ENCODE data around the gene TMEM8B.
A peak's percentile ranks its signal among the peaks of the same experiment; 100 is the strongest.

TMEM8B gene

GRCh38 chr9:35826071-35826701, 2.8 kb upstream of the TMEM8B start:
- Histone ChIP-seq H3K27me3 (ENCODE audit: control insufficient read depth in 1 of 2, insufficient read depth in 2 of 2, low read length in 2 of 2) (no peaks in the 10 kb centered on the region), H3K27ac (ENCODE audit: low read depth, low read length) (no peak overlapping the region), H3K36me3 (ENCODE audit: control insufficient read depth in 1 of 2, insufficient read depth in 2 of 2, low read length in 2 of 2) (no peaks in the 10 kb centered on the region), H3K4me1 (ENCODE audit: control insufficient read depth in 1 of 2, insufficient read depth in 2 of 2, low read length in 2 of 2) (peaks cover 14 to 18% of the 10 kb centered on the region in 2 donors), H3K9ac (ENCODE audit: low read depth in 1 of 2, low read length in 2 of 2) (no peak overlapping the region), H3K9me3 (ENCODE audit: control insufficient read depth in 1 of 2, low read length in 2 of 2) (no peaks in the 10 kb centered on the region), H3K4me3 (ENCODE audit: low read depth in 1 of 2, low read length in 2 of 2) (no peak overlapping the region)

GRCh38 chr9:35827486-35827885, 1.5 kb upstream of the TMEM8B start:
- H3K36me3 ChIP-seq (ENCODE audit: control insufficient read depth in 1 of 2, insufficient read depth in 2 of 2, low read length in 2 of 2): no peaks in the 10 kb centered on the region
- H3K4me1 ChIP-seq (ENCODE audit: control insufficient read depth in 1 of 2, insufficient read depth in 2 of 2, low read length in 2 of 2): peaks cover 14 to 18% of the 10 kb centered on the region in 2 donors
- H3K9ac ChIP-seq (ENCODE audit: low read depth in 1 of 2, low read length in 2 of 2): no peak overlapping the region
- no peaks in the 10 kb centered on the region for H3K27me3 ChIP-seq (ENCODE audit: control insufficient read depth in 1 of 2, insufficient read depth in 2 of 2, low read length in 2 of 2)
- H3K27ac ChIP-seq (ENCODE audit: low read depth, low read length): no peak overlapping the region
- no peak overlapping the region for H3K4me3 ChIP-seq (ENCODE audit: low read depth in 1 of 2, low read length in 2 of 2)
- H3K9me3 ChIP-seq (ENCODE audit: control insufficient read depth in 1 of 2, low read length in 2 of 2): no peaks in the 10 kb centered on the region

- Histone ChIP-seq H3K4me3 (ENCODE audit: low read depth in 1 of 2, low read length in 2 of 2) (peak within 1 kb of the TSS; percentile 75 to 82), H3K27ac (ENCODE audit: low read depth, low read length) (peak within 1 kb of the TSS; percentile 88), H3K9ac (ENCODE audit: low read depth in 1 of 2, low read length in 2 of 2) (peak within 1 kb of the TSS; percentile 81 to 87), H3K4me1 (ENCODE audit: control insufficient read depth in 1 of 2, insufficient read depth in 2 of 2, low read length in 2 of 2) (peaks cover 19 to 23% of the 10 kb centered on the region in 2 donors), H3K27me3 (ENCODE audit: control insufficient read depth in 1 of 2, insufficient read depth in 2 of 2, low read length in 2 of 2) (no peaks in the 10 kb centered on the region), H3K36me3 (ENCODE audit: control insufficient read depth in 1 of 2, insufficient read depth in 2 of 2, low read length in 2 of 2) (no peaks in the 10 kb centered on the region), H3K9me3 (ENCODE audit: control insufficient read depth in 1 of 2, low read length in 2 of 2) (no peaks in the 10 kb centered on the region)
These were observed 328 bp upstream of the TMEM8B start, which contains the start of gene FAM221B for GRCh38 chr9:35828716-35829083. Gene FAM221B, minus strand, starts transcription at chr9:35828732. Its CDS starts 2,571 bp downstream, at chr9:35826161.

- Histone ChIP-seq H3K9me3 (ENCODE audit: control insufficient read depth in 1 of 2, low read length in 2 of 2) (no peaks in the 10 kb centered on the region), H3K4me3 (ENCODE audit: low read depth in 1 of 2, low read length in 2 of 2) (peak overlapping the region; percentile 75 to 82), H3K27ac (ENCODE audit: low read depth, low read length) (peak overlapping the region; percentile 88), H3K36me3 (ENCODE audit: control insufficient read depth in 1 of 2, insufficient read depth in 2 of 2, low read length in 2 of 2) (no peaks in the 10 kb centered on the region), H3K27me3 (ENCODE audit: control insufficient read depth in 1 of 2, insufficient read depth in 2 of 2, low read length in 2 of 2) (no peaks in the 10 kb centered on the region), H3K9ac (ENCODE audit: low read depth in 1 of 2, low read length in 2 of 2) (peak overlapping the region; percentile 81 to 87), H3K4me1 (ENCODE audit: control insufficient read depth in 1 of 2, insufficient read depth in 2 of 2, low read length in 2 of 2) (peaks cover 30 to 33% of the 10 kb centered on the region in 2 donors)
These were observed 702 bp downstream of the TMEM8B start for GRCh38 chr9:35829764-35830096.

- no peaks in the 10 kb centered on the region for H3K9me3 ChIP-seq (ENCODE audit: control insufficient read depth in 1 of 2, low read length in 2 of 2)
- H3K4me1 ChIP-seq (ENCODE audit: control insufficient read depth in 1 of 2, insufficient read depth in 2 of 2, low read length in 2 of 2): peaks cover 42 to 45% of the 10 kb centered on the region in 2 donors
- no peak overlapping the region for H3K27ac ChIP-seq (ENCODE audit: low read depth, low read length)
- no peaks in the 10 kb centered on the region for H3K36me3 ChIP-seq (ENCODE audit: control insufficient read depth in 1 of 2, insufficient read depth in 2 of 2, low read length in 2 of 2)
- H3K4me3 ChIP-seq (ENCODE audit: low read depth in 1 of 2, low read length in 2 of 2): no peak overlapping the region
- no peak overlapping the region for H3K9ac ChIP-seq (ENCODE audit: low read depth in 1 of 2, low read length in 2 of 2)
- H3K27me3 ChIP-seq (ENCODE audit: control insufficient read depth in 1 of 2, insufficient read depth in 2 of 2, low read length in 2 of 2): no peaks in the 10 kb centered on the region
These were observed 2.0 kb downstream of the TMEM8B start for GRCh38 chr9:35831040-35831439.

GRCh38 chr9:35832814-35833213, 3.8 kb downstream of the TMEM8B start:
- peaks cover 44 to 45% of the 10 kb centered on the region in 2 donors for H3K4me1 ChIP-seq (ENCODE audit: control insufficient read depth in 1 of 2, insufficient read depth in 2 of 2, low read length in 2 of 2)
- H3K27ac ChIP-seq (ENCODE audit: low read depth, low read length): no peak overlapping the region
- H3K27me3 ChIP-seq (ENCODE audit: control insufficient read depth in 1 of 2, insufficient read depth in 2 of 2, low read length in 2 of 2): no peaks in the 10 kb centered on the region
- no peaks in the 10 kb centered on the region for H3K36me3 ChIP-seq (ENCODE audit: control insufficient read depth in 1 of 2, insufficient read depth in 2 of 2, low read length in 2 of 2)
- H3K4me3 ChIP-seq (ENCODE audit: low read depth in 1 of 2, low read length in 2 of 2): no peak overlapping the region
- no peaks in the 10 kb centered on the region for H3K9me3 ChIP-seq (ENCODE audit: control insufficient read depth in 1 of 2, low read length in 2 of 2)
- no peak overlapping the region for H3K9ac ChIP-seq (ENCODE audit: low read depth in 1 of 2, low read length in 2 of 2)

GRCh38 chr9:35834260-35835215, 5.5 kb downstream of the TMEM8B start:
- no peak overlapping the region for H3K4me3 ChIP-seq (ENCODE audit: low read depth in 1 of 2, low read length in 2 of 2)
- H3K4me1 ChIP-seq (ENCODE audit: control insufficient read depth in 1 of 2, insufficient read depth in 2 of 2, low read length in 2 of 2): peaks cover 37 to 40% of the 10 kb centered on the region in 2 donors
- H3K9me3 ChIP-seq (ENCODE audit: control insufficient read depth in 1 of 2, low read length in 2 of 2): no peaks in the 10 kb centered on the region
- no peaks in the 10 kb centered on the region for H3K36me3 ChIP-seq (ENCODE audit: control insufficient read depth in 1 of 2, insufficient read depth in 2 of 2, low read length in 2 of 2)
- no peaks in the 10 kb centered on the region for H3K27me3 ChIP-seq (ENCODE audit: control insufficient read depth in 1 of 2, insufficient read depth in 2 of 2, low read length in 2 of 2)
- no peak overlapping the region for H3K27ac ChIP-seq (ENCODE audit: low read depth, low read length)
- peak overlapping the region in 1 of 2 donors; percentile 10 for H3K9ac ChIP-seq (ENCODE audit: low read depth in 1 of 2, low read length in 2 of 2)

- no peak overlapping the region for H3K27ac ChIP-seq (ENCODE audit: low read depth, low read length)
- no peak overlapping the region for H3K9ac ChIP-seq (ENCODE audit: low read depth in 1 of 2, low read length in 2 of 2)
- peaks cover 31 to 33% of the 10 kb centered on the region in 2 donors for H3K4me1 ChIP-seq (ENCODE audit: control insufficient read depth in 1 of 2, insufficient read depth in 2 of 2, low read length in 2 of 2)
- no peaks in the 10 kb centered on the region for H3K36me3 ChIP-seq (ENCODE audit: control insufficient read depth in 1 of 2, insufficient read depth in 2 of 2, low read length in 2 of 2)
- no peak overlapping the region for H3K4me3 ChIP-seq (ENCODE audit: low read depth in 1 of 2, low read length in 2 of 2)
- no peaks in the 10 kb centered on the region for H3K27me3 ChIP-seq (ENCODE audit: control insufficient read depth in 1 of 2, insufficient read depth in 2 of 2, low read length in 2 of 2)
- H3K9me3 ChIP-seq (ENCODE audit: control insufficient read depth in 1 of 2, low read length in 2 of 2): no peaks in the 10 kb centered on the region
These were observed 6.2 kb downstream of the TMEM8B start for GRCh38 chr9:35835216-35835632.

- Histone ChIP-seq H3K27me3 (ENCODE audit: control insufficient read depth in 1 of 2, insufficient read depth in 2 of 2, low read length in 2 of 2) (no peaks in the 10 kb centered on the region), H3K4me1 (ENCODE audit: control insufficient read depth in 1 of 2, insufficient read depth in 2 of 2, low read length in 2 of 2) (peaks cover 30 to 31% of the 10 kb centered on the region in 2 donors), H3K9ac (ENCODE audit: low read depth in 1 of 2, low read length in 2 of 2) (no peak overlapping the region), H3K27ac (ENCODE audit: low read depth, low read length) (no peak overlapping the region), H3K9me3 (ENCODE audit: control insufficient read depth in 1 of 2, low read length in 2 of 2) (no peaks in the 10 kb centered on the region), H3K36me3 (ENCODE audit: control insufficient read depth in 1 of 2, insufficient read depth in 2 of 2, low read length in 2 of 2) (no peaks in the 10 kb centered on the region), H3K4me3 (ENCODE audit: low read depth in 1 of 2, low read length in 2 of 2) (no peak overlapping the region)
These were observed 6.7 kb downstream of the TMEM8B start for GRCh38 chr9:35835766-35836165.

GRCh38 chr9:35836595-35836994, 7.6 kb downstream of the TMEM8B start:
- H3K9ac ChIP-seq (ENCODE audit: low read depth in 1 of 2, low read length in 2 of 2): no peak overlapping the region
- H3K9me3 ChIP-seq (ENCODE audit: control insufficient read depth in 1 of 2, low read length in 2 of 2): no peaks in the 10 kb centered on the region
- no peaks in the 10 kb centered on the region for H3K36me3 ChIP-seq (ENCODE audit: control insufficient read depth in 1 of 2, insufficient read depth in 2 of 2, low read length in 2 of 2)
- H3K27ac ChIP-seq (ENCODE audit: low read depth, low read length): no peak overlapping the region
- H3K4me1 ChIP-seq (ENCODE audit: control insufficient read depth in 1 of 2, insufficient read depth in 2 of 2, low read length in 2 of 2): peaks cover 30 to 31% of the 10 kb centered on the region in 2 donors
- H3K27me3 ChIP-seq (ENCODE audit: control insufficient read depth in 1 of 2, insufficient read depth in 2 of 2, low read length in 2 of 2): no peaks in the 10 kb centered on the region
- no peak overlapping the region for H3K4me3 ChIP-seq (ENCODE audit: low read depth in 1 of 2, low read length in 2 of 2)

Data from duodenal mucosa (tissue), 2 donors.